ENCODE measurements around the gene NEK8. TPM values are rescaled to one million over a fixed set of nuclear protein-coding genes. Genes with fewer than 3 reads are reported as not detected.
A peak's percentile ranks its signal among the peaks of the same experiment; 100 is the strongest.

NEK8 gene
- total RNA-seq (2022) (10.8 and 11.4 TPM in 2 replicates), Bru-seq, nascent RNA (percentile 54 among the genes with signal in this experiment), BruChase-seq, experiment 1, labeled RNA remaining after a 6-hour chase (percentile 54 among the genes with signal in this experiment), BruChase-seq, experiment 2, labeled RNA remaining after a 2-hour chase (percentile 57 among the genes with signal in this experiment)
- long read RNA-seq, partial matches to known transcripts: 0 of 8 reads
- long read RNA-seq, other reads (novel, unspliced or antisense): 5 of 8 reads

- H3K4me3 Mint-ChIP-seq (ENCODE audit: low read depth, unreplicated experiment): peak within 1 kb of the TSS; percentile 89
- peaks cover 44% of the 10 kb centered on the region for H3K4me1 Mint-ChIP-seq (ENCODE audit: low read depth, unreplicated experiment)
- no peaks in the 10 kb centered on the region for H3K9me3 Mint-ChIP-seq (ENCODE audit: low read depth, unreplicated experiment)
- H3K36me3 Mint-ChIP-seq (ENCODE audit: insufficient read depth, unreplicated experiment): peaks cover 56% of the 10 kb centered on the region
- CTCF ChIA-PET: interaction anchor here (0.5 to 4.8 kb wide), 8 partner anchors 9 to 225 kb away, joined by 3 to 228 read pairs (median 10); partner anchors contain the start of genes RPL23A and TRAF4
- peak; percentile 98 for DNase-seq
- no peaks in the 10 kb centered on the region for H3K27me3 Mint-ChIP-seq (ENCODE audit: unreplicated experiment)
- peak within 1 kb of the TSS; percentile 99 for H3K27ac Mint-ChIP-seq (ENCODE audit: unreplicated experiment)
- BruUV-seq (replicated peaks): no TSS peak
- TF ChIP-seq CTCF (IDR thresholded peaks at IDR 0.05; ENCODE audit: unreplicated experiment): no peak
- intact Hi-C loops (cut with micrococcal nuclease; ENCODE audit: unreplicated experiment): loop anchor here (10.0 kb wide), 3 partner anchors 76 to 386 kb away; no protein-coding TSS in a partner anchor
Measured at GRCh38 chr17:28728364-28729200, at the start of gene NEK8. Gene NEK8, plus strand, starts transcription at chr17:28728788. Its CDS starts 26 bp downstream, at chr17:28728814.

GRCh38 chr17:28682655-28683054, 45.9 kb upstream of the NEK8 start:
- H3K27me3 Mint-ChIP-seq (ENCODE audit: unreplicated experiment): no peaks in the 10 kb centered on the region
- no peak overlapping the region for H3K4me3 Mint-ChIP-seq (ENCODE audit: low read depth, unreplicated experiment)
- H3K9me3 Mint-ChIP-seq (ENCODE audit: low read depth, unreplicated experiment): no peaks in the 10 kb centered on the region
- no peak for DNase-seq
- H3K4me1 Mint-ChIP-seq (ENCODE audit: low read depth, unreplicated experiment): no peaks in the 10 kb centered on the region
- no peak for TF ChIP-seq CTCF (IDR thresholded peaks at IDR 0.05; ENCODE audit: unreplicated experiment)
- H3K27ac Mint-ChIP-seq (ENCODE audit: unreplicated experiment): no peak overlapping the region
- peaks cover 79% of the 10 kb centered on the region for H3K36me3 Mint-ChIP-seq (ENCODE audit: insufficient read depth, unreplicated experiment)
- intact Hi-C loops (cut with micrococcal nuclease; ENCODE audit: unreplicated experiment): no loop called here
- BruUV-seq (replicated peaks): no TSS peak
- CTCF ChIA-PET: interaction anchor here (1.7 kb wide), 1 partner anchor 37 kb away, joined by 6 read pairs; the partner anchor contains the start of gene RPL23A

GRCh38 chr17:28684963-28685362, 43.6 kb upstream of the NEK8 start:
- BruUV-seq (replicated peaks): no TSS peak
- Mint-ChIP-seq H3K36me3 (ENCODE audit: insufficient read depth, unreplicated experiment) (peaks cover 83% of the 10 kb centered on the region), H3K4me3 (ENCODE audit: low read depth, unreplicated experiment) (no peak overlapping the region), H3K27ac (ENCODE audit: unreplicated experiment) (no peak overlapping the region), H3K4me1 (ENCODE audit: low read depth, unreplicated experiment) (no peaks in the 10 kb centered on the region), H3K27me3 (ENCODE audit: unreplicated experiment) (no peaks in the 10 kb centered on the region), H3K9me3 (ENCODE audit: low read depth, unreplicated experiment) (no peaks in the 10 kb centered on the region)
- intact Hi-C loops (cut with micrococcal nuclease; ENCODE audit: unreplicated experiment): no loop called here
- no peak for TF ChIP-seq CTCF (IDR thresholded peaks at IDR 0.05; ENCODE audit: unreplicated experiment)
- DNase-seq: no peak
- CTCF ChIA-PET: no interaction called here

GRCh38 chr17:28685366-28685765, 43.2 kb upstream of the NEK8 start:
- Mint-ChIP-seq H3K36me3 (ENCODE audit: insufficient read depth, unreplicated experiment) (peaks cover 86% of the 10 kb centered on the region), H3K27me3 (ENCODE audit: unreplicated experiment) (no peaks in the 10 kb centered on the region), H3K27ac (ENCODE audit: unreplicated experiment) (no peak overlapping the region), H3K9me3 (ENCODE audit: low read depth, unreplicated experiment) (no peaks in the 10 kb centered on the region), H3K4me1 (ENCODE audit: low read depth, unreplicated experiment) (no peaks in the 10 kb centered on the region), H3K4me3 (ENCODE audit: low read depth, unreplicated experiment) (no peak overlapping the region)
- CTCF ChIA-PET: no interaction called here
- no peak for TF ChIP-seq CTCF (IDR thresholded peaks at IDR 0.05; ENCODE audit: unreplicated experiment)
- intact Hi-C loops (cut with micrococcal nuclease; ENCODE audit: unreplicated experiment): no loop called here
- BruUV-seq (replicated peaks): no TSS peak
- DNase-seq: no peak
